Effector memory CD8-positive, alpha-beta T cell (primary cell): ENCODE data around the gene COQ2.

Experiments used
- ATAC-seq: fragments of 150-1000 bp; cut with Tn5 transposase; replicated peaks from 2 replicates; pipeline ENCODE4 v1.10.0; 2021; ENCODE audit warnings: mild to moderate bottlenecking, moderate library complexity
- DNase-seq, 3 experiments: peaks; one replicate each; pipeline ENCODE4 v3.0.0; 2021
- H3K27ac Mint-ChIP-seq, 2 donors: one replicate each; pipeline ENCODE4 v1.8.0; 2022; ENCODE audit warnings: mild to moderate bottlenecking in 2 of 2, mixed read lengths in 2 of 2, moderate library complexity in 2 of 2
- H3K27me3 Mint-ChIP-seq, 2 donors: one replicate each; pipeline ENCODE4 v1.8.0; 2022; ENCODE audit warnings: mixed read lengths in 2 of 2
- H3K36me3 Mint-ChIP-seq: one replicate; pipeline ENCODE4 v1.8.0; 2022; ENCODE audit warnings: mild to moderate bottlenecking, moderate library complexity, mixed read lengths; ENCODE audit not compliant: insufficient read depth
- H3K4me1 Mint-ChIP-seq, 2 donors: one replicate each; pipeline ENCODE4 v1.8.0; 2022; ENCODE audit warnings: low read depth in 2 of 2, mixed read lengths in 2 of 2
- H3K4me3 Mint-ChIP-seq, 2 donors: one replicate each; pipeline ENCODE4 v1.8.0; 2022; ENCODE audit warnings: mild to moderate bottlenecking in 2 of 2, mixed read lengths in 2 of 2, moderate library complexity in 2 of 2
- H3K9me3 Mint-ChIP-seq, 2 donors: one replicate each; pipeline ENCODE4 v1.8.0; 2022; ENCODE audit warnings: mixed read lengths in 2 of 2

COQ2 gene

DNA sequence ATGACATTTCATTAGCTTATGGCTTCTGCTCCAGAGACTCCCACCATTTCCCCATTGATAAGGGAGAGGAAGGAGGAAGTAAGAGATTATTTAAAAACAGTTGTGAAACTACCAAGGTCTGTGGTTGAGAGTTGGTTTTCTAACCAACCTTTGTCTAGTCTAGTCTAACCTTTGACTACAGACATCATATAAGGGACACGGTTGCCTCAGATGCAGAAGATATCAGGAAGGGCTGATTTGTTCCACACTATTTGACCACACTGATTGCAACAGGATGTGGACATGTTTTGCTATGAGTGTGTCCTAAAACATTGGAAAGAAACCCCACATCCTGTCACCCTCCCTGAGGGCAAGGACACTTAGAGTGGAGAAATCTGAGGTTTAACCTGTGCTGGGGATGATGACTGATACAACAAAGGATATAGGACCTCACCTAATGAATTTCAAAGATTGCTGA is 53.0 kb downstream of the COQ2 start:
- Mint-ChIP-seq H3K9me3 (no peaks in the 10 kb centered on the region), H3K27ac (peak overlapping the region; percentile 38 to 46), H3K36me3 (peaks cover 3% of the 10 kb centered on the region), H3K4me1 (peaks cover 37 to 54% of the 10 kb centered on the region in 2 donors), H3K27me3 (no peaks in the 10 kb centered on the region), H3K4me3 (peak overlapping the region; percentile 39 to 41)
- peak; percentile 82 for ATAC-seq
- DNase-seq = no peak

DNA sequence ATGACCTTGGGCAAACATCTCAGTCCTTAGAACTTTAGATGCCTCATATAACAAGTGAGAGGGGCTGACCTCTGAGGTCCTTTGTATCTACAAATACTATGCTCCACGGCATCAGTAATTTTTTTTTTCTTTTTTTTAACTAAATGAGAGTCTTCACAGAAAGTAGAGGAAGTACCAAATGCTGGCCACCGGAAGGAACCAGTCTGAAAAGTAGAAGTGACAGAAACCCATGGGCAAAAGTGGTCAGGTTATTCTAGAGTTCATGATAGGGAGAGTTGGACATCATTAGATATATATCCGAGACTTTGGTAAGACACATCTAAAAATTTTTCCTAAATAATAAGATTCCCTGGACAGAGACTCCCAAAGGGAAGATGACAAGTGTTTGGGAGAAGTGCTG is 53.7 kb downstream of the COQ2 start:
- no peak for DNase-seq
- peaks cover 30 to 49% of the 10 kb centered on the region in 2 donors for H3K4me1 Mint-ChIP-seq
- H3K27me3 Mint-ChIP-seq = no peaks in the 10 kb centered on the region
- H3K4me3 Mint-ChIP-seq = peak overlapping the region in 1 of 2 donors; percentile 7
- peaks cover 3% of the 10 kb centered on the region for H3K36me3 Mint-ChIP-seq
- ATAC-seq = no peak
- H3K27ac Mint-ChIP-seq = peak overlapping the region; percentile 38 to 46
- no peaks in the 10 kb centered on the region for H3K9me3 Mint-ChIP-seq

DNA sequence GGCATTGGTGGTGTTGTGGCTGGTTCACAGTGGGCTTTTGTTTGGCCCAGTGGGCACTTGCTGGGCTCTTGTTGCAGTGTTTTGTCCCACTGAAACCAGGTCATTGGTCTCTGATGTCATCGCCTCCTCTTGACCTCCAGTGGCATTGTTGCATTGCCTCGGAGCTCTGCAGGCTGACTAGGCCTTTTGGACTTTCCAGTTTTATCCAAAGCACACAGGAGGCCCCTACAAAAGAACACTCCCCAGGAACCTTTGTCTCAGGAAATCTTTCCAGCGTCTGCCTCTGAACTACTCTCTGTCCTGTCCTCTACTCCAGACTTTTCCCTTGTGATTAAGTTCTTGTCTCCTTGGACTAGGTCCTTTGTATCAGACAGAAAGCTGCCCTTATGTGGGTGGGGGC is 54.8 kb downstream of the COQ2 start:
- H3K27ac Mint-ChIP-seq = no peak overlapping the region
- no peaks in the 10 kb centered on the region for H3K9me3 Mint-ChIP-seq
- peaks cover 3% of the 10 kb centered on the region for H3K36me3 Mint-ChIP-seq
- ATAC-seq (no peak), DNase-seq (no peak)
- peaks cover 19 to 46% of the 10 kb centered on the region in 2 donors for H3K4me1 Mint-ChIP-seq
- H3K27me3 Mint-ChIP-seq = no peaks in the 10 kb centered on the region
- H3K4me3 Mint-ChIP-seq = no peak overlapping the region

DNA sequence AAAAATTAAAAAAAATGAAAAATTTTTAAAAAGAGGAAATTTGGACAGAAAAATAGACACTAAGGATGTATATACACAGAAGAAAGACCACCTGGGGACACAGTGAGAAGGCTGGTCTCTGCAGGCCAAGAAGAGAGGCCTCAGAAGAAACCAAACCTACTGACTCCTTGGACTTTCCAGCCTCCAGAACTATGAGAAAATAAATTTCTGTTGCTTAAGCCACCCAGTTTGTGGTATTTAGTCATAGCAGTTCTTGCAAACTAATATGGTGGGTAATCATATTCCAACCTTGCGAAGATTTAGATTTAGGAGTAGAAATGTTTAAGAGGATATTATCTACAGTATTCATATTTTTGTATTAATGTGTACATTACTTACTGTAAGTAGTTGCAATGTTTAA is 56.4 kb downstream of the COQ2 start:
- H3K27me3 Mint-ChIP-seq = no peaks in the 10 kb centered on the region

DNA sequence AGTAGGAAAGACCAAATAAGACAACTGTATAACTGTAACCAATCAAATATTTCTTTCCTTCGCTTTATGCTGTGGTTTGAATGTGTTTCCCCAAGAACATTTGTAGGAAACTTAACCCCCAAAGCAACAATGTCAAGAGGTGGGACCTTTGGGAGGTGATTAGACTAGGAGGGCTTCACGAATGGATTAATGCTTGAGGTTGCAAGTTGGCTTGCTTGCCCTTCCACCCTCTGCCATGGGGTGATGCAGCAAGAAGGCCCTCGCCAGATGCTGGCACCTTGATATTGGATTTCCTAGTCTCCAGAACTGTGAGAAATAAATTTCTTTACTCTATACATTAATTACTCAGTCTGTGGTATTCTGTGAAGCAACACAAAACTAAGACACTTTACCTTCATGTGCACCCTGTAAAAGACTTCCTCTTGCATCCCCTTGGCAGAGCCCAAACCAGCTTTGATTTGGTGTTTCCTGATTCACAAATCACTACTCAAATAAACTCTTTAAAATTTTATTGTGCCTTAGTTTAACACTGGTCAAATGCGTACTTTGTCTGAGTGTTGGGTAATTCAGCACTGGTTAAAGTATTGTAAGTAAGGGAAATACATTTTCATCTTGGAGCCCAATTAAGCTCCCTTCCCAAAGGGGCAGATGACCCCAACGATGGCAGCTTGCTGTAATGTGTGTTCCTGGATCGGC is 59.9 kb downstream of the COQ2 start:
- no peaks in the 10 kb centered on the region for H3K27me3 Mint-ChIP-seq
- H3K27ac Mint-ChIP-seq = no peak overlapping the region
- no peaks in the 10 kb centered on the region for H3K9me3 Mint-ChIP-seq
- no peak for ATAC-seq
- no peaks in the 10 kb centered on the region for H3K36me3 Mint-ChIP-seq
- no peak overlapping the region for H3K4me3 Mint-ChIP-seq
- no peak for DNase-seq
- peaks cover 15 to 32% of the 10 kb centered on the region in 2 donors for H3K4me1 Mint-ChIP-seq

More for the DNA sequence above, 56.4 kb downstream of the COQ2 start:
- no peak overlapping the region for H3K27ac Mint-ChIP-seq
- ATAC-seq (no peak), DNase-seq (no peak)
- H3K4me3 Mint-ChIP-seq = no peak overlapping the region
- no peaks in the 10 kb centered on the region for H3K9me3 Mint-ChIP-seq
- H3K4me1 Mint-ChIP-seq = peaks cover 15 to 42% of the 10 kb centered on the region in 2 donors
- peaks cover 3% of the 10 kb centered on the region for H3K36me3 Mint-ChIP-seq

DNA sequence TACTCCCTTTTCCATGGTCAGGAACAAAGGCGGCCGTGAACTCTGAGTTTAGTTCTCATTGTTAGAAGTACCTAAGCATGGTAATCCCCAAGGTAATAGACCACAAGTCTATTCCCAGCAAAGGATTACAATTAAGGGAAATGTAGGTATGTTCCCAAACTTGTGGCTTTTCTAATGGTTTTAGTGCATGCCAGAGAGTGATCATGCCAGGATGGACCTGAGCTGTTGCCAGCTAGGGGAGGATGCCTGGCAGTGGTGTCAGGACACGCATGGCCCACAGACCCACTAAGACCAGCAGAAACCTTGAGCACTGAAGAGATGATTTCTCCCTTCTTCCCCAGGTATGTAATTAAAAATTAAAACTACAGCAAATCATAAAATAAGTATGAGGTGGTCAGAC is 60.8 kb downstream of the COQ2 start:
- Mint-ChIP-seq H3K36me3 (peaks cover under 1% of the 10 kb centered on the region), H3K9me3 (no peaks in the 10 kb centered on the region), H3K4me3 (no peak overlapping the region), H3K27ac (no peak overlapping the region), H3K4me1 (peaks cover 23 to 41% of the 10 kb centered on the region in 2 donors), H3K27me3 (no peaks in the 10 kb centered on the region)
- DNase-seq (no peak), ATAC-seq (no peak)

DNA sequence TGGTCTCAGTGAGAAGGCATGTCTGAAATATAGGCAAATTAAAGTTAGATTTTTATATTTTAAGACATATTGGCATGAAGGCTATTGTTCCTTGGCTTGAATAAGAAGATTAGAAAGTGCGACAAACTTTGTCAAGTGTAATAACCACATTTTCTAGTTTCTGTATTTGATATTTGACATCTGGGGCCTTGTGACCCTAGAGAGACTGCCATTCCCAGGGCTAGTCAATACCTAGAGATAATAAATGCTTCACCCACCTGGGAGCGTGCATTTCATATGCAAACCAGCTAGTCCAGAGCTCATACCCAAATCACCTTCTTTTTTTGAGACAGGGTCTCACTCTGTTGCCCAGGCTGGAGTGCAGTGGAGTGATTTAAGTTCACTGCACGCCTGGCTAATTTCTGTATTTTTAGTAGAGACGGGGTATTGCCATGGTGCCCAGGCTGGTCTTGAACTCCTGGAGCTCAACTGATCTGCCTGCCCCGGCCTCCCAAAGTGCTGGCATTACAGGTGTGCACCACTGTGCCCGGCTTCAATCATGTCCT is 62.6 kb downstream of the COQ2 start:
- Mint-ChIP-seq H3K9me3 (no peaks in the 10 kb centered on the region), H3K27ac (peak overlapping the region in 1 of 2 donors; percentile 44), H3K4me3 (no peak overlapping the region), H3K4me1 (peaks cover 41 to 57% of the 10 kb centered on the region in 2 donors), H3K27me3 (no peaks in the 10 kb centered on the region), H3K36me3 (peaks cover 8% of the 10 kb centered on the region)
- no peak for ATAC-seq
- DNase-seq = no peak

DNA sequence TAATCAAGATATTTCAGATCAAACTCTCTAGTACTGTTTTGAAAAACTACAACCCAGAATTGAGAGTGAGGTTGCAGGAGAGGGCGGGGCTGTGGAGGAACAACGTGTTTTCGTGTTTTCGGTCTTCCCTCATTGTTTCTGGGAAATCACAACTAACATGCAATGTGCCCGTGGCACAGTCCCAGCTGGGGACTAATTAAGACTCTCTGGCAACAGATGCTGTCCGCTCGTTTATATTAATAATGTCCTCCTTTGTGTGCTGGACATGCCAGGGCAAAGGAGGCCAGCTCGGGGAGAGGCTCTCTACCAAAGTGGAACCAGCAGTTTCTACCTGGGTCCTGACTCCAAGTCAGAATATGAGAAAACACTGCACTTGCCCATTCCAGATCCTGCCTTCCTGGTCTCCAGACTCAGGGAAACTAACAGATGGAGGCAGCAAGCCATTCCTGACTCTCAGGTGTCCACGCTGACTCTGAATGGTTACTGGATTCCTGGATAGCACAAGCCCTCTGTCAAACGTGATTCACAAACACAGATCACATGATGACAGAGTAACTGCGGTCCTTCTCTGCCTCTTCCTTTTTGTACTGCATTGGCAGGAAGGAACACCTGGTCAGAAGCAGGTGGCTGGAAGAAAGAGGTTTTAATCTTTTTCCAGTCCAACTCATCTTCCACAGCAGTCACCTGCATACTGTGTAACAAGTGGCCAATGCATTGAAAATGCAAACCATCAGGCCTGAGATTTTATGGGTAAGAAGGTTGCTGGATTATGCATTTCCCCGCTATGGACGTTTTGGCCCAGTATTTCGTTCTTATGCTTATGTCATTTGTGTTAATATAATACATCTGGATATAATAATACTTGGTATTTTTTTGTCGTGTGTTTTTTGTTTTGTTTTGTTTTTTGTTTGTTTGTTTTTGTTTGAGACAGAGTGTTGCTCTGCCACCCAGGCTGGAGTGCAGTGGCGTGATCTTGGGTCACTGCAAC is 65.0 kb downstream of the COQ2 start:
- ATAC-seq (no peak), DNase-seq (no peak)

DNA sequence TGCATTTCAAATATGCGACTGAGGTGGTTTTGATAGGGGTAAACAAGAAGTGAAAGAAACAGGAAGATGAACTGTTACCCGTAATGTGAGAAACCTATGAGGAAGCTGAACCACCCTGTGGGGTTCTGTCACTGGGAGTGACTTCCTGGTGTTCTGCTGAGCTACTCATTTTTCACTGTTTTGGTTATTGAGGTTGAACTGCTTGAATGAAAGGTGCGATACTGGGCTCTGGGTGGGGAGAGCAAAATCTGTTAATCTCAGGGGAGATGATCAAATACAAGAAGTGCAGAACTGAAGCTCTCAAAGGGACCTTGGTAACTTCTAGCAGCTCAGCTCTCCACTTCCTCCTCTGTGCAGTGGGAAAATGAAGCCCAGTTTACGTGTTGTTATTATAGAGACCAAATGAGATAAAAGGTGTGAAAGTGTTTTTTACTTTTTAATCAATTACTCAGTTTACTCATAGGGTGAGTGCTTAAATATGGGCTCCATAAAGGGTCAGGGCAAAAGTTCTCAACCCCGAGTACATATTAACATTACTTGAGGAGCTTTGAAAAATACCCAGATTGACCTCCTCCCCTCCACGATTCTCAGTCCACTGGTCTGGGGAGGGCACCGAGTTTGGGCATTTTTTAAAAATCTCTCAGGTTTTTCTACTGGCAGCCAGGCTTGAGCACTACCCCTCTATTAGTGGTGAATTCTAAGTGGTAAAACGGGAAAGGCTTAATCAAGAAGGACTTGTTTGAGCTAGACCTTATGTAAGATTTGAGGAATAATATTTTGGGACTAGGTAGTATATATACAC is 66.7 kb downstream of the COQ2 start:
- Mint-ChIP-seq H3K36me3 (peaks cover 11% of the 10 kb centered on the region), H3K27ac (peak overlapping the region; percentile 64 to 85), H3K4me1 (peaks cover 61 to 76% of the 10 kb centered on the region in 2 donors), H3K27me3 (no peaks in the 10 kb centered on the region), H3K9me3 (no peaks in the 10 kb centered on the region), H3K4me3 (peak overlapping the region; percentile 37 to 81)
- ATAC-seq = peak; percentile 92
- peak; percentile 63 to 69 (median 68) for DNase-seq

More for the DNA sequence above, 65.0 kb downstream of the COQ2 start:
- Mint-ChIP-seq H3K4me1 (peaks cover 54 to 64% of the 10 kb centered on the region in 2 donors), H3K27me3 (no peaks in the 10 kb centered on the region), H3K9me3 (no peaks in the 10 kb centered on the region), H3K4me3 (peak overlapping the region; percentile 37 to 81), H3K36me3 (peaks cover 11% of the 10 kb centered on the region), H3K27ac (peak overlapping the region; percentile 64 to 85)

DNA sequence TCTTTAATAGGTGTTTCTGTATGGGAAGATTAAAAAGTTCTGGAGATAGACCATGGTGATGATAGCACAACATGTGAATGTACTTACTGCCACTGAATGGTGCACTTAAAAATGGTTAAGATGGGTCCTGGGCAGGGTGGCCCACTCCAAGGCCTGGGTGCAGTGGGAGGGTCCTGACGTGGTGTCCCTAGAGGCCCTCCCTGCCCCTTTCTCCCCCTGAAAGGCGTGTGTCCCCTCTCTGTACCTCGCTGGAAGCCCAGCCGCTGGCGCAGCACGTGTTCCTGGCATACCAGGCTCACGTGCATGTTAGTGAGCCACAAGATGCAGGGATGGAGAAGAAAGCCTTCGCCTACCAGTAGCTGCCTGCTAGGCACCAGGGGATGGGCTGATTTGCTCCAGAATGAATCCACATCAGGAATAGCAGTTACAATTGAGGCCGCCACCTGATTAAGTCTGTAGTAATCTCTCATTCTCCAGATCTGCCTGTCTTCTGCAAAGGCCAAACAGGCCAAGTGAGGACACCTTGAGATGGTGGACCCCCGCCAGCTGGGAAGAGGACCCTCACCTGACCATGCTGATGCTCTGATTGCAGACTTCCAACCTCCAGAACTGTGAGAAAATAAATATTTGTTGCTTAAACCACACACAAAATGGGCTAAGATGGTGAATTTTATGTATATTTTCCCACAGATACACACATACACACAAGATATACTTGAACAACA is 67.5 kb downstream of the COQ2 start:
- DNase-seq (peak in 1 of 3 experiments; percentile 11), ATAC-seq (no peak)
- Mint-ChIP-seq H3K4me3 (peak overlapping the region; percentile 37 to 81), H3K4me1 (peaks cover 63 to 76% of the 10 kb centered on the region in 2 donors), H3K9me3 (no peaks in the 10 kb centered on the region), H3K36me3 (peaks cover 11% of the 10 kb centered on the region), H3K27me3 (no peaks in the 10 kb centered on the region), H3K27ac (peak overlapping the region; percentile 64 to 85)

DNA sequence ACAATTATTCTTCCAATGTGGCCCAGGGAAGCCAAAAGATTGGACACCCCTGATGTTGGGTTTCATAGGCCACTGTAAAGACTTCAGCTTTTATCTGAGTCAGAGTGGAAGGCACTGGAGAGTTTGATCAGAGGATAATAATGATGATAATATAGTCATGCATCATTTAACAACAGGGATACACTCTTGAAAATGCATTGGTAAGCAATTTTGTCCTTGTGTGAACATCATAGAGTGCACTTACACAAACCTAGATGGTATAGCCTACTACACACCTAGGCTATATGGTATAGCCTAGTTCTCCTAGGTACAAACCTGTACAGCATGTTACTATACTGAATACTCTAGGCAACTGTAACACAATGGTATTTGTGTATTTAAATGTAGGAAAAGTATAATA is 70.5 kb downstream of the COQ2 start:
- Mint-ChIP-seq H3K27me3 (no peaks in the 10 kb centered on the region), H3K4me1 (peaks cover 63 to 84% of the 10 kb centered on the region in 2 donors), H3K9me3 (no peaks in the 10 kb centered on the region), H3K4me3 (no peak overlapping the region), H3K36me3 (peaks cover 11% of the 10 kb centered on the region), H3K27ac (no peak overlapping the region)
- DNase-seq = no peak
- ATAC-seq = no peak
